K562 (cell line): Measurements from ENCODE around the gene EGF. TPM values are rescaled to one million over a fixed set of nuclear protein-coding genes. Genes with fewer than 3 reads are reported as not detected.

Experiments
- ATAC-seq: fragments of 200-7000 bp; cut with Tn5 transposase; 3 replicates; pipeline ENCODE4 v1.9.1; 2020; ENCODE audit warnings: moderate library complexity
- BruUV-seq: library from RNA; stranded (reverse); fragments of 400-500 nt; replicated peaks from 2 replicates; lab custom pipeline; 2021; lab: Mats Ljungman, UMichigan
- CTCF ChIA-PET: fragments of 300-600 bp; formaldehyde crosslinking; extraction: SDS; loops from one replicate; lab custom pipeline; 2021; ENCODE audit warnings: low intra/inter-chr PET ratio; lab: Yijun Ruan, JAX
- POLR2A ChIA-PET: fragments of 300-600, 350-650 bp; sonication (Branson Sonifier 250); formaldehyde crosslinking; extraction: SDS; loops from one replicate; lab custom pipeline; 2021; ENCODE audit warnings: antibody characterized with exemption, inconsistent platforms; lab: Yijun Ruan, JAX
- DNase-seq, 4 experiments: peaks; one replicate each; pipeline versions ENCODE4 v3.0.0 to v3.0.0-alpha.2; 2011 to 2018; ENCODE audit warnings: low spot score in 3 of 4, mixed read lengths in 3 of 4; ENCODE audit errors: extremely low read depth in 1 of 4
- FAIRE-seq: peaks from 2 replicates; lab custom pipeline; 2011; peaks lifted over from hg19 to GRCh38; lab: Jason Lieb, UNC
- H2AFZ ChIP-seq: 2 replicates; pipeline ENCODE4 v1.6.0; 2011; ENCODE audit warnings: low read depth, low read length, control low read depth, inconsistent platforms
- H3K27ac ChIP-seq: fragments of 200-600 bp; 3 replicates; pipeline ENCODE4 v1.8.0; 2011; ENCODE audit warnings: low read depth, mild to moderate bottlenecking, control low read depth, inconsistent platforms, low read length, moderate library complexity, mixed read lengths; ENCODE audit errors: extremely low read depth
- H3K27me3 ChIP-seq, 2 experiments: fragments of 300-600 bp in 1 of 2; 2 replicates in 1 of 2; 3 replicates in 1 of 2; pipeline versions ENCODE4 v1.6.0 to v1.8.0; 2011; ENCODE audit warnings: inconsistent platforms in 2 of 2, low read length in 2 of 2, mild to moderate bottlenecking in 1 of 2, mixed read lengths in 1 of 2, moderate library complexity in 1 of 2; ENCODE audit not compliant: control insufficient read depth in 2 of 2, insufficient read depth in 2 of 2
- H3K36me3 ChIP-seq: fragments of 300-600 bp; 3 replicates; pipeline ENCODE4 v1.8.0; 2011; ENCODE audit warnings: mild to moderate bottlenecking, low read length, inconsistent platforms; ENCODE audit not compliant: control insufficient read depth, insufficient read depth
- H3K4me1 ChIP-seq, 2 experiments: fragments of 200-600 bp in 1 of 2; replicated peaks in 1 of 2; 2 replicates in 1 of 2; 3 replicates in 1 of 2; pipeline versions ENCODE4 v1.5.1 to v1.8.0; 2011; ENCODE audit warnings: inconsistent platforms in 2 of 2, low read length in 2 of 2, mild to moderate bottlenecking in 1 of 2, mixed read lengths in 1 of 2, moderate library complexity in 1 of 2; ENCODE audit not compliant: control insufficient read depth in 2 of 2, insufficient read depth in 2 of 2
- H3K4me2 ChIP-seq: 2 replicates; pipeline ENCODE4 v1.6.1; 2011; ENCODE audit warnings: low read length, control low read depth, inconsistent platforms, mixed read lengths; ENCODE audit not compliant: insufficient read depth
- H3K4me3 ChIP-seq: fragments of 200-600 bp; sonication (generic), shearing (Covaris generic); 2 replicates; pipeline ENCODE4 v1.5.1; 2016; ENCODE audit warnings: control low read depth, inconsistent platforms
- H3K79me2 ChIP-seq: fragments of 200-600 bp; 3 replicates; pipeline ENCODE4 v1.8.0; 2011; ENCODE audit warnings: low read length, inconsistent platforms; ENCODE audit not compliant: control insufficient read depth, insufficient read depth
- H3K9ac ChIP-seq, 2 experiments: 2 replicates each; pipeline versions ENCODE4 v1.6.0 to v1.6.1; 2011; ENCODE audit warnings: low read depth in 2 of 2, low read length in 2 of 2, control low read depth in 1 of 2, inconsistent platforms in 1 of 2, mild to moderate bottlenecking in 1 of 2, mixed read lengths in 1 of 2; ENCODE audit not compliant: insufficient read depth in 1 of 2
- H3K9me1 ChIP-seq: one replicate; pipeline ENCODE4 v1.6.0; 2011; ENCODE audit warnings: inconsistent platforms, mild to moderate bottlenecking, low read length, moderate library complexity; ENCODE audit not compliant: control insufficient read depth, insufficient read depth
- H3K9me3 ChIP-seq: replicated peaks from 2 replicates; pipeline ENCODE4 v1.5.1; 2011; ENCODE audit warnings: low read depth, low read length, inconsistent platforms; ENCODE audit not compliant: control insufficient read depth, insufficient read depth
- H4K20me1 ChIP-seq: replicated peaks from 2 replicates; pipeline ENCODE4 v1.6.1; 2011; ENCODE audit warnings: low read length, inconsistent platforms, mixed read lengths; ENCODE audit not compliant: control insufficient read depth, insufficient read depth
- CAMTA2 ChIP-seq: fragments of 250-450 bp; sonication (Bioruptor Pico); conservative IDR thresholded peaks from 2 replicates; pipeline ENCODE4 v1.5.1; 2022
- CEBPB ChIP-seq: fragments of 450-650 bp; IDR thresholded peaks from 2 replicates; pipeline ENCODE4 v1.6.1; 2016; ENCODE audit warnings: missing genetic modification characterization, missing compliant biosample characterization
- DMBX1 ChIP-seq: fragments of 250-450 bp; sonication (Bioruptor Pico); IDR thresholded peaks from 2 replicates; pipeline ENCODE4 v1.8.0; 2022; ENCODE audit warnings: inconsistent platforms, mild to moderate bottlenecking, moderate library complexity, borderline replicate concordance
- EGR1 ChIP-seq: fragments of 450-650 bp; conservative IDR thresholded peaks from 2 replicates; pipeline ENCODE4 v1.6.1; 2017; ENCODE audit warnings: mild to moderate bottlenecking
- ETV1 ChIP-seq: fragments of 450-650 bp; conservative IDR thresholded peaks from 2 replicates; pipeline ENCODE4 v1.6.1; 2016; ENCODE audit warnings: missing genetic modification characterization, control low read depth, low read depth, missing compliant biosample characterization
- JUNB ChIP-seq: fragments of 450-650 bp; formaldehyde crosslinking; conservative IDR thresholded peaks from 2 replicates; pipeline ENCODE4 v1.4.0; 2020; ENCODE audit warnings: mild to moderate bottlenecking
- KLF16 ChIP-seq: IDR thresholded peaks from 2 replicates; pipeline ENCODE4 v1.6.1; 2016; ENCODE audit warnings: antibody characterized with exemption
- MEF2A ChIP-seq: IDR thresholded peaks from 2 replicates; pipeline ENCODE4 v1.6.1; 2011; ENCODE audit warnings: low read depth, mild to moderate bottlenecking, low read length, moderate library complexity; ENCODE audit not compliant: control insufficient read depth
- MEF2D ChIP-seq: conservative IDR thresholded peaks from 2 replicates; pipeline ENCODE4 v1.6.1; 2016; ENCODE audit warnings: low read depth, missing genetic modification characterization, missing compliant biosample characterization
- PCBP1 ChIP-seq: fragments of 200-400 bp; formaldehyde crosslinking; IDR thresholded peaks from 2 replicates; pipeline ENCODE4 v1.6.1; 2018; ENCODE audit warnings: mild to moderate bottlenecking, low read depth, low read length; ENCODE audit not compliant: poor library complexity, severe bottlenecking
- RREB1 ChIP-seq: fragments of 250-450 bp; sonication (Bioruptor Pico); IDR thresholded peaks from 2 replicates; pipeline ENCODE4 v1.4.0; 2020
- SIRT6 ChIP-seq: IDR thresholded peaks from one replicate; pipeline ENCODE4 v1.6.1; 2012; ENCODE audit warnings: low read depth, mild to moderate bottlenecking, control low read depth, inconsistent platforms, low read length, moderate library complexity
- SMC3 ChIP-seq: conservative IDR thresholded peaks from 2 replicates; pipeline ENCODE4 v1.6.1; 2011; ENCODE audit warnings: low read depth, low read length, improper control_type of control experiment; ENCODE audit not compliant: insufficient read depth
- TBP ChIP-seq: optimal IDR thresholded peaks from 2 replicates; pipeline ENCODE3; 2011; ENCODE audit warnings: low read depth, low read length, improper control_type of control experiment
- ZNF274 ChIP-seq: IDR thresholded peaks from 2 replicates; pipeline ENCODE4 v1.6.1; 2011; ENCODE audit warnings: low read depth, mild to moderate bottlenecking, low read length, moderate library complexity, borderline replicate concordance
- ZNF76 ChIP-seq: fragments of 250-450 bp; sonication (Bioruptor Pico); IDR thresholded peaks from 2 replicates; pipeline ENCODE4 v1.4.0; 2020; ENCODE audit warnings: mild to moderate bottlenecking, moderate library complexity, borderline replicate concordance
- WGBS: fragments of 100-300 bp; shearing (Covaris generic); methylation state at CpG from one replicate; pipeline ENCODE4 v1.1.6; 2016; ENCODE audit warnings: low coverage, mixed read lengths; ENCODE audit not compliant: insufficient coverage; ENCODE audit errors: missing lambda C conversion rate; 5-methylcytosine and 5-hydroxymethylcytosine counted together
- in situ Hi-C: fragments of 300-500 bp; cut with MboI; formaldehyde crosslinking; loops from 4 replicates; pipeline ENCODE4 v1.15.0; 2018; ENCODE audit warnings: inconsistent platforms, mixed read lengths
- intact Hi-C: fragments of 100-400 bp; cut with micrococcal nuclease; formaldehyde crosslinking; loops from 2 replicates; pipeline ENCODE4 v1.14.2; 2022
- polyA plus RNA-seq, 8 experiments: library from polyadenylated mRNA; depleted of rRNA in 4 of 8; stranded (reverse) in 5 of 8; unstranded in 3 of 8; fragments of >200 nt; fragmentation: Nextera tagmentation in 2 of 8; fragmentation: Illumina TruSeq in 1 of 8; extraction: Ambion mirVana in 2 of 8; extraction: Trizol in 1 of 8; gene quantifications; 2 replicates each; pipeline versions ENCODE4 v1.2.1 to v1.2.3, GENCODE V29; 2011 to 2014; ENCODE audit warnings: inconsistent platforms in 1 of 8, missing spikeins in 1 of 8
- total RNA-seq, 7 experiments: library from RNA; depleted of rRNA in 6 of 7; stranded (reverse); fragments of >200 nt in 6 of 7; fragmentation: Illumina TruSeq in 2 of 7; extraction: Trizol in 2 of 7; gene quantifications; 2 replicates each; pipeline versions ENCODE4 v1.2.1 to v1.2.3, GENCODE V29; 2011 to 2021; ENCODE audit warnings: low replicate concordance in 1 of 7

EGF gene
- total and polyA plus RNA-seq, 9 of the 15 experiments (the other 6 are each of a cell fraction or from before 2014, with no cell fraction given): 0.32 to 3.1 (median 1.3) TPM

- in situ Hi-C loops: no loop called here
- ChIA-PET POLR2A (interaction anchor here (1.4 kb wide), 1 partner anchor 14 kb away, joined by 4 read pairs; no protein-coding TSS in a partner anchor), CTCF (no interaction called here)
- Histone ChIP-seq H3K27me3 (no peaks in the 10 kb centered on the region), H3K9me3 (no peaks in the 10 kb centered on the region), H3K79me2 (no peaks in the 10 kb centered on the region), H2AFZ (no peak overlapping the region), H3K4me1 (peaks cover 0 to 12% of the 10 kb centered on the region in 2 experiments; a peak in 2 of 5 replicates), H3K9ac (peak overlapping the region in 1 of 2 experiments; percentile 10; a peak in 1 of 4 replicates), H3K9me1 (no peaks in the 10 kb centered on the region), H3K27ac (no peak overlapping the region), H3K4me3 (no peak overlapping the region), H4K20me1 (no peaks in the 10 kb centered on the region), H3K4me2 (no peak overlapping the region), H3K36me3 (no peaks in the 10 kb centered on the region)
- intact Hi-C loops: no loop called here
- DNase-seq (no peak), FAIRE-seq (no peak), ATAC-seq (no peak)
- 49% methylated on average over 6 of the region's 6 CpGs for WGBS
- no TSS peak for BruUV-seq
- TF ChIP-seq EGR1 (no peak), SMC3 (no peak), PCBP1 (no peak), MEF2D (tag) (no peak), ZNF76 (0 out of 2 replicates have a peak, but pooled peaks have one; percentile 31), ETV1 (tag) (0 out of 2 replicates have a peak, but pooled peaks have one; percentile 23), MEF2A (no peak), RREB1 (CRISPR knock-in tag) (peak; percentile 71; the same call in 1 of the 2 replicates), CAMTA2 (CRISPR knock-in tag) (no peak), TBP (no peak), SIRT6 (no peak), ZNF274 (no peak), KLF16 (no peak), CEBPB (no peak), DMBX1 (CRISPR knock-in tag) (peak; percentile 39; the same call in 1 of the 2 replicates), JUNB (no peak)
Measured at GRCh38 chr4:109872950-109873656, 39.6 kb upstream of the EGF start.
